HG03571 (cell line): ENCODE results near the gene TMX4.
"Not testable (repeated sequence)": the region's sequence is repeated elsewhere in the genome, so short reads cannot be mapped to it uniquely, and the experiment has no call there.

Source experiments
- ATAC-seq: cut with Tn5 transposase; IDR thresholded peaks from one replicate; pipeline ENCODE4 v1.9.1; 2021; ENCODE audit not compliant: unreplicated experiment

The TMX4 gene, protein sequence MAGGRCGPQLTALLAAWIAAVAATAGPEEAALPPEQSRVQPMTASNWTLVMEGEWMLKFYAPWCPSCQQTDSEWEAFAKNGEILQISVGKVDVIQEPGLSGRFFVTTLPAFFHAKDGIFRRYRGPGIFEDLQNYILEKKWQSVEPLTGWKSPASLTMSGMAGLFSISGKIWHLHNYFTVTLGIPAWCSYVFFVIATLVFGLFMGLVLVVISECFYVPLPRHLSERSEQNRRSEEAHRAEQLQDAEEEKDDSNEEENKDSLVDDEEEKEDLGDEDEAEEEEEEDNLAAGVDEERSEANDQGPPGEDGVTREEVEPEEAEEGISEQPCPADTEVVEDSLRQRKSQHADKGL

DNA sequence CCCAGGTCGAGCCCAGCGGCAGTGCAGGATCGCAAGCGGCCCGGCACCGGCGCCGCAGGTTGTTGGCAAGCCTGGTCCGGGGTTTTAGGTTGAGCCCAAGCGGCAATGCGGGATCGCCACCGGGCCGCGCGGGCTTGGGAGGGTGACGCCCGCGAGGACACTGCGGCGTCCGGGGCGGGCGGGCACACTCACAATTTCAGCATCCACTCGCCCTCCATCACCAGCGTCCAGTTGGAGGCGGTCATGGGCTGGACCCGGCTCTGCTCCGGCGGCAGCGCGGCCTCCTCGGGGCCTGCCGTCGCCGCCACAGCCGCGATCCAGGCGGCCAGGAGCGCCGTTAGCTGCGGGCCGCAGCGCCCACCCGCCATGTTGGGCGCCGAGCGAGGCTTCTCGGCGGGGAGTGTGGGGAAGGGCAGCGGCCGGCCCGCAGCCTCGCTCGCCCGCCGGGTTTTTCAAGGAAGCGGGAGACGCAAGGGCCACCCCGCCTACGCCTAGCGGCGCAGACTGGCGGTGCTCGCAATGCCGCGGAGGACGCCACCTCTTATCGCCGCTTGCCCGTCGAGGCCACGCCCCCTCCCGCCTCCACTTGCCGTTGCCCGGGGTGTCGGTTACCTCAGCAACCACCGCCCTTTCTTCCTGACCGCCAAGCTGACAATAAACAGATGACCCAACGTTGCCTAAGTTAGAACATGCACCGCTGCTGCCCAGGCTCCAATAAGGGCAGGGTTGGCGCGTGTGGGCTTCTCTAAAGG, at the start of gene TMX4:
TMX4 (minus strand) TSS at position 516 of the 752 bp plus-strand sequence; CDS start at position 368, 148 bp downstream.
- ATAC-seq = peak; percentile 87

DNA sequence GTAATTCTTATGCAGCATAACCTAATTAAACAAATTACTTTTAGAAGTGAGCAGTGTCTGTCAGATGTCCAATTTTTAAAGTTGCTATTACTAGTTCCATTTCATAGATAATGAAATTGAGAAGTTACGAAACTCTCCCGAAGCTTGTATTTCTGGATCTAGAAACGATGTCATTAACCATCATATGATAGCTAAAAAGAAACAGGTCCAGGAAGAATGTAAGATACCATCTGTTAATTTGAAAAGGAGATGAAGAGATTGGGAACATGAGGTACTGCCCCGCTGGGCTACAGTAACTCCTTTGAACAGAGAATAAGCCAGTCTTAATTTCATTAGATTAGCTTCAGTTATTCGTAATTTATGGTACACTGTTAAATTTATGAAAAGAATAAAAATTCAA, 47.5 kb upstream of the TMX4 start:
- ATAC-seq = no peak

DNA sequence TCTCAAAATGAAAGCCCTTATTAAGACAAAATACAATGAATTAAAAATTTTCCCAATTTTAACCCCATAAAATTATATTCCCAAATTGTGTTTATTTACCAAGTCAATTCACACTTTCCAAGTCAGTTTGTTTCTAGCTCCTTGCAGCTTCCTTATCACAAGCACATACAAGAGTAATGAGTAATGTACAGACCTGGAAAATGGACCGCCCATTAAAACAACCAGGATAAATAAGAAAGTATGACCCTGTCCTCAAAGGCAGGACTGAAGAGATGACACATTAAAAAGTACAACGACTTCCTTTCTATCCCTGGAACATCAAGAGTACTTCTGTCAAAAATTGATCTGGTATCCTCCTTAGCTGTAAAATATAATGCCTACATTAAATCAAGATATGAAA, 47.1 kb upstream of the TMX4 start:
- no peak for ATAC-seq

DNA sequence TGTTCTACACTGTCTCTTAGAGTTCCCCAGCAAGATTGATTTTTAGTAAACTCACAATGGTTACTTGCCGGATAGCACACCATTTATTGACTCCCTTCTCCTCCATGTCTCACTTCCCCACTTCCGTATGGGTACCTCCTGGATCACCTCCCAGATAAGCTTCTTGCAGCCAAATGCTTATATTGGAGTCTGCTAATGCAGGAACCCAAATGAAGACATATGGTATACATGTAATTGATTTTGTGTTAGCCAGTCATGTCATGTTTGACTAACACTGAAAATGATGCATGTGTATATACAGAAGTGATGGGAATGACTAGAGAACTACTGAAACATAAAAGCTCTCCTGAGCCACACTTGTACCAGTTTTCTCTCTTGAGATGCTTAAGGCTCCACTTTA, 46.1 kb upstream of the TMX4 start:
- no peak for ATAC-seq

DNA sequence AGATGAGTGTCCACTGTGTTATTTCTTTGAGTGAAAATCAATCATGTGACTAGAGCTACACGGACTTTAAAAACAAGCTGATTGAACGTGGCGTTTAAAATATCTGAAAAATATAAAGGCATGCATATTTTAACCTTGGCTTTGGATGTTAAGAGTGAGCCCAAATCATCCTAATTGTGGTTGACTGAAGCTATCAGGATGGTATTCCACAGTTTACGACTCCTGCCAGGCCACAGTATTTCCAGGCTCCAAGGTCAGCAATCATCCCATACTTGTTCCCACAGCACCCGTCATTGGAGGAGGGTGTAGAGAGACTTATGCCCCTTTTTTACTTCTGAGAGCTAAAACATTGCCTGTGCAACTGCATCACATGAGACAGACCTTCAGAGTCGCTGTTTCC, 43.2 kb upstream of the TMX4 start:
- ATAC-seq = no peak

DNA sequence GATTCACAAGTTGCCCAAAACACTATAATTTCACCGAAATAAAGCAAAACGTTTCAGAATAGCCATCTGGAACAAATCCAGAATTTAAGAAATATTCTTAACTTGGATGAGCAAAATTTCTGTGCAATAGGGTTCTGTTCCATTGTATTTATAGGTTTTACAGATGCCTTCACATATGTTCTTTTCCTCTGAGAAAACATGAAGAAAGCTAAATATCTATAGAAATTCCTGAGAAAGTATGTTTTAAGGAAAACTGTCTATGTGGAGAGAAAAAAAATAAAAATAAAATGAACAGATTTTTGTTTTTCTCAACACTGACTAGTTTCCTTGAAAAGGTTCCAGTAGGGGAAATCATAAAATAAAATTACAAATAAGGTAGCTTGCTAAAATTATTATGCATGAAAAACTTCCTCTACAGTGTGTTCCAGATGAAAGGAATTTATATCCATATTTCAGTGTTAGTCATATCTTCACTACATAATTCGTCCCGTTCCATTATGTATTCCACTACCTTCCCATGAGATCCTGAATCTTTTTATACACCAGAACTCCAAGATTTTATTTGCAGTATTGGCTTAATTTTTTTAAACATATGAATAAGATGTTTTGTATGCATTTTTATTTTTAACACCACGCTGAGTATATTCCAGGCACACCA, 42.4 kb upstream of the TMX4 start:
- no peak for ATAC-seq

DNA sequence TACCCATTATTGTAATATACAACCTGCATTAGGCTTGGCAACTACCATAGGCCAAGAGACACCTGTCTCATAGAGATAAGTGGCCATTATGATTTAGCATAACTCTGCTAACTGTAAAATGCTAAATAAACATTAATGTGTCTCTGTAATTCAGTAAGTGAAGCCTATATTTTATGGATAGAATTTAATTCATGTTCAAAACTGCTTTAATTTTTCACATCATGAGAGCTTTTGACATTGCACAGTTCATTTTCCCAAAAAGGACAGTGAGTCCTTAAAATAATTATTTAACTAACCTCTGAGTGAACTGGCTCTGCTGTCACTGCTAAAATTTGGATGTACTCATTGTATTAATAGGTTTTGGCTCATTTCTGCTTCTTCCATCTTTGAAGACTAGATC, 41.4 kb upstream of the TMX4 start:
- ATAC-seq = no peak

DNA sequence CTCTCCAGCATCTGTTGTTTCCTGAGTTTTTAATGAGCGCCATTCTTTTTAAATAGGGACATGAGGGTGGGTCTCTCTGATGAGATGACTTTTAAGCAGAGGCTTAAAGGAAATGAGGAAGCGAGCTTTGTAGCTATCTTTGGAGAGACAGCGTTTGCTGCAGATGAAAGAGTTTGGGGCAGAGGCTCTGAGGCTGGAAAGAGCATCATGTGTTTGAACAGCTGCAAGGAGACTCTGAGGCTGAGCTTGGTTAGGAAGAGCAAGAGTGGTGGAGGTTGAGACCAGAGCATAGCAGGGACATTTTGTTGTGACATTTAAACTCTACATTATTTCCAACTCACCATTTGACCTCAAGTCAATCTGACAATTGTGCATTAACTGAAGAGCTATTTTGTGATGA, 38.3 kb upstream of the TMX4 start:
- ATAC-seq = no peak

DNA sequence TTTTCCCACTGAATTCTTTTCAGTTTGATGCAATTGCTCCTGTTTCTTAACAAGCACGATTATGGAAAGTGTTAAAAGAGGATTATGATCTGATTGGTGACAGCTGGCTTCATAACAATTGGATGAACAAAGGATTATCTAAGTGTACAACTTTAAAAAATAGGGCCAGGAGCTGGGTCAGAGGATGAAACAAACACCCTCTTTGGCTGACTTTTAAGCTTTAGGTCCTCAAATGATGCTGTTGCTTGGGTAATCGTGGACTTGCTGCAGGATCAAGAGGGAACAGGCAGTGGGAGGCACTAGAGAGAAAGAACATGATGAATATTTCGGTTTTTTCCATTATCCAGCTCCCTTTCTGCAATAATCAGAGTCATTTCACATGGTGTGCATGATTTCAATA, 35.5 kb upstream of the TMX4 start:
- no peak for ATAC-seq

DNA sequence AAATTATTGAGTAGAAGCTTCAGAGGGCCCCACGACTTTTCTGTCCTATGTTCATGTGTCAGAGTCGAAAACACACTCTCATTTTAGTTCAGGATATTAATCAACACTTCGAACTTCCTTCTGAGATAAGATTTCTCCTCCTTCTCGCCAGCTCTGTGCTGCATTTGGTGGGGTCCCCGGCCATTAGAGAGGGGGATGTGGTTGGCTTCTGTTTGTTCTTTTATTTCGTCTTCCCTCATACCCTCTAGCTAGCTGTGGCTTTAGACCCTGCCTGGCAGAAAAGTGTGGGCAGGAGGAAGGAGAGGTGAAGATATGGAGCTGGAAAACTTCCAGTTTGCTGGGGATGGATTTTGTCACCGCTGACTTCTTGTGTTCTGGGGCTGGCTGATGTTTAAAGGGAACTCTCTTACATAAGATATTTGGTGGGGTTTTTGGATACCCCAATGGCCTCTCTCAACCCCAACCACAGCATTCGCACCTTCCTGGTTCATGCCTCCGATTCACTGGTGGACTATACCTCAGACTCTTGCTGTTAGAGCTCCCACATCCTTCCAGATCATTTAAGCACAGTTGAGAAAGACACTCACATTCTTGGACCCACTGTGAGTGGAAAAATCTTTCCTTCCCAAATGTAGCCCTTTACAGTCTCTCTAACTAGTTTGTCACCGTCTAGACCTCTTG, 30.7 kb upstream of the TMX4 start:
- no peak for ATAC-seq

DNA sequence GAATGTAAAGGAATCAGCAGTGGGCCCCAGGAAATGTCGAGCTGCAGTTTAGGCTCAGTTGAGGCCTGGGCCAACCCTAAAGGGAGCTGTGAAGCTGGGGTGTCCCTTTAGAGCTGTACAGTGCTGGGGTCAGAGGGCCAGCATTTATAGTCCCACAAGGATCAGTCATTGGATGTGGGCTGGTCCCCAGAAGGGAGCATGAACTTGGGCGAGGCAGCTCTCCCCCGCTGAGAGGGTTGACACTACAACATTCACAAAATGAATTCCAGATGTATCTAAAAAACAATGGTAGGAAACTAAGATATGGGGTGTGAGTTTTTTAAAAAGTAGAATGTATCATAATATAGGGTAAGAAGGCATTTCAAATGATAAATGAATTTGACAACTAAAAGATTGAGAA, 29.7 kb upstream of the TMX4 start:
- no peak for ATAC-seq

DNA sequence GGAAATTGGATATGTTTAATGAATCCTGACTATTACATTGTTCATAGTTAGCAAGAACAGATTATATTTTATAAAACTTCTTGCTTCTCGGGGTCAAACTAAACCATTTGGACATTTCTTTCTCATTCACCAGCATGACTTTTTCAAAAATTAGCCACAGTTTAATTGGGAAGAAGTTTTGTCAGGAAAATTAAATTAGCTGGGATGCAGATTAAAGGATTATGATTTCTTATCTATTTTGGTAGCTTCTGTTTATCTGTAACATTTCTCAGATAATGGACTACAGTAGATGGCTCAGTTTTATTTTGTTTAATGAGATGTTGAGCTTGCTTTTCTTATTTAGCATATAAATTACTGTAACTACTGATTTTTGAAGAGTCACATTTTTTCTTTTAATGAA, 26.4 kb upstream of the TMX4 start:
- ATAC-seq = no peak

DNA sequence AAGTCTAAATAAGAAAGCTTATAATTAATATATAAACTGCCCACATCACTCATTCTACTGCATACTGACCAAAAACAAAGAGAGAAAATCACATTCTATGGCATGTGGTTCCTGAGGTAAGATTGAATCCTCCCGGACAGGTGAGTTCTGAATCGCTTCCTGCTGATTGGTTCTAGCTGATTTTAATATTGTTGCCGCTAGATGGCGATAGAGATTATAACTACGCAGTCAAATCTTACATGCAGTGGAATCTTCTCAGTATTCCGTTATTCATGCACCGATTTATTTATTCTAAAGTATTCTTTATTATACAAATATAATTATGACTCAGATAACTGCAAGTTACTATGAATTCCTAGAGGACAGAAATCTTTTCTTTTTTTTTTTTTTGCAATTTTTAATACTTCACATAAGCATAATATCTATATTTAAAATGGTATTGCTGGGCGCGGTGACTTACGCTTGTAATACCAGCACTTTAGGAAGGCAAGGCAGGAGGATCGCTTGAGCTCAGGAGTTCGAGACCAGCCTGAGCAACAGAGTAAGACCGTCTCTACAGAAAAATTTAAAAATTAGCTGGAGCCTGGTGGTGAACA, 24.2 kb upstream of the TMX4 start:
- ATAC-seq = peak; percentile 79

DNA sequence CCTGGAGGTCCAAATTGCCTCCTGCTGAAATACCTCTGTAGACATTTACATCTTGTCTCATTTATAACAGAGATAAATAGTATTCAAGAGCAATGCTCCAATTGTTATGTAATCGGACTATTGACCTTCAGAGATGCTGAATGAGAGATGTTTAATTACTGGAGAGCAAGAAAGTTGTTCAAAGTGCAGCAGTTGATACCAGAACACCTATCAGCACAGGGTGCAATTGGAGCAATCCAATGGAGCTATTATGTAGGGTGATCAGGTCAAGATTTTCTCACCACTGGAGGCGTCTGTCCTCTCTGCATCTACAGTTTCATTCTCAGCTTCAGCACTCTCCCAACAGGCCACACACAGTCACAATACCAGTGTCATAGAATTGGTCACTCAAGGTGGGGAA, 19.5 kb upstream of the TMX4 start:
- ATAC-seq = no peak

DNA sequence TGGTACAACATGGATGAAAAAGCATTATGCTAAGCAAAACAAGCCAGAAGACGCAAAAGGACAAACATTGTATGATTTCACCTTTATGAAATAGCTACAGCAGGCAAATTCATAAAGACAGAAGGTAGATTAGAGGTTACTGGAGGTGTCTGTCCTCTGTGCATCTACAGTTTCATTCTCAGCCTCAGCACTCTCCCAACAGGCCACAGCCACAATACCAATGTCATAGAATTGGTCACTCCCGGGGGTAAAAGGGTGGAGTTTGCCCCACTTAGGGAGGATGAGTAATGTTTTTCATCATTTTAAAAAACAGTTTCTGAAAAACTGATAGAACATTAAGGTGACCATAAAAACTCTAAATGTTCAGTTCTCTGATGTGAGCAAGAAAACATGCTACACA, 17.2 kb upstream of the TMX4 start:
- ATAC-seq = no peak

DNA sequence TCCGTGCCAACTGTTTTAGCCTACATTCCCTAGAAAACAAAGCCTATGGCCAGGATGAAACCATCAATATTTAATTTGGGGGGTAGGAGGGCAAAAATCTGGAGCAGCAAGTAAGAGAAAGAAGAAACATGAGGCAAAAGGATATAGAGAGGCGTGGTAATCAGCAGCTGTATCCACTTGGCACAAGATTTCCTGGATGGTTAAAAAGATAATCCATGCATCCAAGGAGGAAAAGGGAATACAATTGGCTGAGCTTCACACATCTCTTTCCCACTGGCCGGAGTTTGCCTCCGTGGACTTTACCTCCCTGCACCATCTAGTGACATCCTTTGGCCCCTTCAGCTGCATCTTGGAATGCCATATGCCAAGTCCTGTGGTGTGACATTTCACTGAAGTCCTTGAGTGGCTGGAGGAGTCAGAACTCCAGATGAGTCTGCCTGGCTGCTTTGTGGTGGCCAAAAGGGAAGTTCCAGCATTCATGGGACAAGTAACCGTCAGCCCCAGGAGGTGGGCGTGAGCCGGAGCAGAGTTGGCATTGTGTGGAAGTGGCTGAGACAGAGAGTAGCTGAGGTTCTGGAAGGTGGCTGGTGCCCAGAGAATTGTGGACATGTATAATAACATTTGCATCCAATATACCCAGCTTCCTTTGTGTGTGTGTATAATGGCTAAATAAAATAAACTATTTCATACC, 13.7 kb upstream of the TMX4 start:
- ATAC-seq = no peak

DNA sequence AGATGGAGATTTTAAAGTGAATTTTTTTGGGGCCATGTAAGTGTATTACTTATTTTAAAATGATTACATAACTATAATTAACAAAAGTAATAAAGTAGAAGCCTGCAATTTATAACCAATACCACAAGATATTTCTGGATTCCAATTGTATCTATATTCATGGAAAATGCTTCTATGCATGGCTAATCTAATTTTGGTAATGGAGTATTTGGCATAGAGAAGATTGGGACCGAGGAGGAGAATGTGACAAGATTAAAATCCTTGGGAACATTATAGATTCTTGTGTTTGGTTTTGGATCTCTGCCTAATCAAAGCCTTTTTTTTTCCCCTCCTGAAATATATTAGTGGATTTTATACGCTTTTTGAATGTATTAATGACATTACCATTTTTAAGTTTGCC, 12.9 kb upstream of the TMX4 start:
- ATAC-seq = no peak

DNA sequence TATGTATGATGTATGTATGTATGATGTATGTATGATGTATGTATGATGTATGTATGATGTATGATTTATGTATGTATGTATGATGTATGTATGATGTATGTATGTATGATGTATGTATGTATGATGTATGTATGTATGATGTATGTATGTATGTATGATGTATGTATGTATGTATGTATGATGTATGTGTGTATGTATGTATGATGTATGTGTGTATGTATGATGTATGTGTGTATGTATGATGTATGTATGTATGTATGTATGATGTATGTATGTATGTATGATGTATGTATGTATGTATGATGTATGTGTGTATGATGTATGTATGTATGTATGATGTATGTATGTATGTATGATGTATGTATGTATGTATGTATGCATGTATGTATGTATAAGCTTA, 12.0 kb upstream of the TMX4 start:
- ATAC-seq = not testable (repeated sequence)

DNA sequence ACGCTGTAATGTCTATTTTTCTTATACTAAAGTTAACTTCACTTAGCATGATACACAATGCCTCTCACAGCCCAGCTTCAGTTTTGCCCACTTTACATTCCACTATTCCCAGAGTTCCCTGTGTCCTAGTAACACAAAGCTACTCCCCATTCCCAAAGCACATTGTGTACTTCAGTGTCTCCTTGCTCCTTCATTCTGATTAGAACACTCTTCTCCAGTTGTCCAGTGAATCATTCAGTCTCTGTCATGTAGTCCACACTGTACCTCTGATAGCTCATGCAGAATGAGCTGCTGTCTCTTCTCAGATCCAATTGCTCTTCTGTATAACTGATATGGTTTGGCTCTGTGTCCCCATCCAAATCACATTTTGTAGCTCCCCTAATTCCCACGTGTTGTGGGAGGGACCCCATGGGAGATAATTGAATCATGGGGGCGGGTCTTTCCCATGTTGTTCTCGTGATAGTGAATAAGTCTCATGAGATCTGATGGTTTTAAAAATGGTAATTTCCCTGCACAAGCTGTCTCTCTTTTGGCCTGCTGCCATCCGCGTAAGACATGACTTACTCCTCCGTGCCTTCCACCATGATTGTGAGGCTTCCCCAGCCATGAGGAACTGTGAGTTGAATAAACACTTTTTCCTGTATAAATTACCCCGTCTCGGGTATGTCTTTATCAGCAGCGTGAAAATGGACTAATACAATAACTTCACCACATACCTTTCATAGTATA, 2.1 kb upstream of the TMX4 start:
- no peak for ATAC-seq
